BJ (cell line): ENCODE results near the gene GGPS1. TPM values are rescaled to one million over a fixed set of nuclear protein-coding genes. Genes with fewer than 3 reads are reported as not detected.

Experiments
- CTCF ChIA-PET: fragments of 350-600 bp; formaldehyde crosslinking; extraction: SDS; loops from one replicate; lab custom pipeline; 2021; ENCODE audit warnings: antibody characterized with exemption, inconsistent platforms; lab: Yijun Ruan, JAX
- POLR2A ChIA-PET: fragments of 300-600 bp; sonication (Branson Sonifier 250); formaldehyde crosslinking; extraction: SDS; loops from one replicate; lab custom pipeline; 2021; ENCODE audit warnings: antibody characterized with exemption; lab: Charles Lee
- DNase-seq: peaks from one replicate; pipeline ENCODE4 v3.0.0-alpha.2; 2011; ENCODE audit warnings: low read depth
- H3K27me3 ChIP-seq: 2 replicates; pipeline ENCODE4 v1.6.0; 2011; ENCODE audit warnings: low read length; ENCODE audit not compliant: control insufficient read depth, insufficient read depth
- H3K36me3 ChIP-seq: 2 replicates; pipeline ENCODE4 v1.5.1; 2011; ENCODE audit warnings: low read length; ENCODE audit not compliant: control insufficient read depth, insufficient read depth
- H3K4me3 ChIP-seq: 2 replicates; pipeline ENCODE4 v1.5.1; 2011; ENCODE audit warnings: low read depth, mild to moderate bottlenecking, control low read depth, low read length
- polyA plus RNA-seq: library from polyadenylated mRNA; depleted of rRNA; stranded (reverse); fragments of >200 nt; gene quantifications from 2 replicates; pipeline ENCODE4 v1.2.3, GENCODE V29; 2011
- TF ChIP-seq, protein P1 (sequence below): IDR thresholded peaks from 2 replicates; pipeline ENCODE4 v1.5.1; 2011; ENCODE audit warnings: low read depth, mild to moderate bottlenecking, control low read depth, inconsistent platforms, low read length, moderate library complexity; ENCODE audit not compliant: insufficient read depth

Gene GGPS1
- polyA plus RNA-seq, 1 experiment, result 18.8 TPM

DNA sequence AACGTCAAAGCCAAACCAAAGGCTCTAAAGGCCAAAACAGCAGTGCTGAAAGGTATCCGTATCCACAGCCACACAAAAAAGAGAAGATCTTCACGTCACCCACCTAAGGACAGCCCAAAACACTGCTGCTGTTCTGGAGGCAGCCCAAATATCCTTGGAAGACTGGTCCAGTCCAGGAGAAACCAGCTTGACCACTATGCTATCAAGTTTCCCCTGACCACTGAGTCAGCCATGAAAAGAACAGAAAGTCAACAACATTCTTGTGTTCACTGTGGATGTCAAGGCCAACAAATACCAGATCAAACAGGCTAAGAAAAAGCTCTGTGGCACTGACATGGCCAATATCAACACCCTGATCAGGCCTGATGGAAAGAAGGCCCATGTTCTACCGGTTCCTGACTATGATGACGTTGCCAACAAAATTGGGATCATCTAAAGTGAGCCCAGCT, 32.4 kb upstream of the GGPS1 start:
- CTCF ChIA-PET, result no interaction called here
- no peaks in the 10 kb centered on the region for H3K27me3 ChIP-seq
- DNase-seq, result no peak
- TF ChIP-seq, protein P1, sequence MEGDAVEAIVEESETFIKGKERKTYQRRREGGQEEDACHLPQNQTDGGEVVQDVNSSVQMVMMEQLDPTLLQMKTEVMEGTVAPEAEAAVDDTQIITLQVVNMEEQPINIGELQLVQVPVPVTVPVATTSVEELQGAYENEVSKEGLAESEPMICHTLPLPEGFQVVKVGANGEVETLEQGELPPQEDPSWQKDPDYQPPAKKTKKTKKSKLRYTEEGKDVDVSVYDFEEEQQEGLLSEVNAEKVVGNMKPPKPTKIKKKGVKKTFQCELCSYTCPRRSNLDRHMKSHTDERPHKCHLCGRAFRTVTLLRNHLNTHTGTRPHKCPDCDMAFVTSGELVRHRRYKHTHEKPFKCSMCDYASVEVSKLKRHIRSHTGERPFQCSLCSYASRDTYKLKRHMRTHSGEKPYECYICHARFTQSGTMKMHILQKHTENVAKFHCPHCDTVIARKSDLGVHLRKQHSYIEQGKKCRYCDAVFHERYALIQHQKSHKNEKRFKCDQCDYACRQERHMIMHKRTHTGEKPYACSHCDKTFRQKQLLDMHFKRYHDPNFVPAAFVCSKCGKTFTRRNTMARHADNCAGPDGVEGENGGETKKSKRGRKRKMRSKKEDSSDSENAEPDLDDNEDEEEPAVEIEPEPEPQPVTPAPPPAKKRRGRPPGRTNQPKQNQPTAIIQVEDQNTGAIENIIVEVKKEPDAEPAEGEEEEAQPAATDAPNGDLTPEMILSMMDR, result no peak
- POLR2A ChIA-PET, result no interaction called here
- H3K4me3 ChIP-seq, result no peak overlapping the region
- H3K36me3 ChIP-seq, result no peaks in the 10 kb centered on the region

DNA sequence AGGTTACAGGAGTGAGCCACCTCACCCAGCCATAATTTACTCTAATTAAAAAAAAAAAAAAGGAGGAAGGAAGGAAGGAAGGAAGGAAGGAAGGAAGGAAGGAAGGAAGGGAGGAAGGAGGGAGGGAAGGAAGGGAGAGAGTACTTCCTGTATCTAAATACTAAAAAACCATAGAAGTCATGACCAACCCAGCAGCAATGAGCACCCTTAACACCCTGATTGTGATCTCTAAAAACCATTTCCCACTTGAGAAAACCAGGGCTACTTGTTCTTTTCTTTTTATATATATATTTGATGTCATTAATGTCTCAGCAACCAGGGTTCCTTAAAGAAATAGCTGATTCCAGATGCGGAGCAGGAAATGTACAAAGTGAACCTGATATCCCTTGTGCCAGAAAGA, 31.6 kb upstream of the GGPS1 start:
- H3K27me3 ChIP-seq, result no peaks in the 10 kb centered on the region
- no peak overlapping the region for H3K4me3 ChIP-seq
- ChIA-PET CTCF (interaction anchor here (1.0 kb wide), 1 partner anchor 11 kb away, joined by 3 read pairs; no protein-coding TSS in a partner anchor), POLR2A (no interaction called here)
- no peak for DNase-seq
- H3K36me3 ChIP-seq, result no peaks in the 10 kb centered on the region
- TF ChIP-seq, protein P1, result no peak

DNA sequence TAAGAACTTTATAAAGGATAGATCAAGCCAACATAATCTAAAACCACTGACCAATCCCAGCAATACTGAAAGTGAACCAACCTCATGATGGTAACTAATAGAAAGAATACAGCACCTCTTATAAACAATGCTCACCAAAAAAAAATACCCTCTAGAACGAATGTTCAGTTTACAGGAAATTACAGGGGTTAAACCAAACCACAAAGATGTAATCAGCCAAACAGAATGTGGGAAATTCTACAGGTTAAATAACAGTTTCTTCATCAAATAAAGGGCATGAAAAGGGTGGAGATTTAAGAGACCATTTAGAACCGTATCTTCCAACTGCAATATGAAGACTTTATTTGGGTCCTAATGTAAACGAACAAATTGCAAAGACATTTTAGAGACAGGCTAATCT, 30.8 kb upstream of the GGPS1 start:
- Histone ChIP-seq H3K36me3 (no peaks in the 10 kb centered on the region), H3K4me3 (no peak overlapping the region), H3K27me3 (no peaks in the 10 kb centered on the region)
- no peak for DNase-seq
- ChIA-PET POLR2A (no interaction called here), CTCF (no interaction called here)
- TF ChIP-seq, protein P1, result no peak

DNA sequence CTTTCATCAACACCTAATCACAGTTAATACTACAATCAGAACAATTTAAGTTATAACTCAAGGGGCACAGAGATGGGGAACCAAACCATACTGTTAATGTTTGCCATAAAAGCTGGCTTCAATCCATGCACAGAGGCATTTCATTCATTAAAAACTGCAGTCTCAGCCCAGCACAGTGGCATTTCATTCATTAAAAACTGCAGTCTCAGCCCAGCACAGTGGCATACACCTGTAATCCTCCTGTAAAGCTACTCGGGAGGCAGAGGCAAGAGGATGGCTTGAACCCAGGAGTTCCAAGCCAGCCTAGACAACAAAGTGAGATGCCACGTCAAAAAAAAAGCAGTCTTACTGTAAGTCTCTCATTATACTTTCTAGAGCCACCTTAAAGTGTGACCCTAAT, 29.6 kb upstream of the GGPS1 start:
- Histone ChIP-seq H3K36me3 (no peaks in the 10 kb centered on the region), H3K4me3 (no peak overlapping the region), H3K27me3 (no peaks in the 10 kb centered on the region)
- ChIA-PET CTCF (interaction anchor here (0.6 kb wide), 1 partner anchor 427 kb away, joined by 4 read pairs; no protein-coding TSS in a partner anchor), POLR2A (no interaction called here)
- DNase-seq, result no peak
- TF ChIP-seq, protein P1, result no peak

DNA sequence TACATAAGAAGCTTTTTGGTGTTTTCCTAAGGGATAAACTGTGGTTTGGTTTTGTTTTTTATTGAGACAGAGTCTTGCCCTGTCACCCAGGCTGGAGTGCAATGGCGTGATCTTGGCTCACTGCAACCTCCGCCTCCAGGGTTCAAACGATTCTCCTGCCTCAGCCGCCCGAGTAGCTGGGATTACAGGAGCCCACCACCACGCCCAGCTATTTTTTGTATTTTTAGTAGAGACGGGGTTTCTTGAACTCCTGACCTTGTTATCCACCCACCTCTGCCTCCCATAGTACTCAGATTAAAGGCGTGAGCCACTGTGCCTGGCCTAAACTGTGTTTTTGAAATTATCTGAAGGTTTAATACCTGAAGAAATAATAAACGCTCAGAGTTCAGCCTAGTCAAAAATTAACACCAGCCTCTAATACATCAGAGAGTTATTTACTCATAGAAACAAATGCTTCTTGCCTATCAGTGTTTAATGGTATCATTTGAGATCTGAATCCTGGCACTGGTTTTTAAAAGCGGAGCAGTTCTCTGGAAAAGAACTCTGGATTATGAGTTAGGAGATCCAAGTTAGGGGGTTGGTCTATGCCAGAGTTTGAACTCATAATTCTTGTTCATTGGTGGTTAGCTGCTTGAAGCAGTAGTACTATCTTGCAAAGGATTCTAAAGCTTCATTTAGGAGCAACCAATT, 29.1 kb upstream of the GGPS1 start:
- CTCF ChIA-PET, result interaction anchor here (0.6 kb wide), 1 partner anchor 426 kb away, joined by 4 read pairs; no protein-coding TSS in a partner anchor
- H3K4me3 ChIP-seq, result no peak overlapping the region
- no peak for DNase-seq
- POLR2A ChIA-PET, result no interaction called here
- no peaks in the 10 kb centered on the region for H3K27me3 ChIP-seq
- H3K36me3 ChIP-seq, result no peaks in the 10 kb centered on the region
- TF ChIP-seq, protein P1, result no peak
